Ovary (tissue), 9 donors: ENCODE results near the gene DOCK1. TPM values are rescaled to one million over a fixed set of nuclear protein-coding genes. Genes with fewer than 3 reads are reported as not detected.

Experiments used
- DNase-seq, 5 donors: peaks; one replicate each; pipeline ENCODE4 v3.0.0-alpha.2; 2019 to 2020
- H3K27ac ChIP-seq, 2 donors: fragments of 200-600 bp; one replicate each; pipeline versions ENCODE4 v1.5.1 to v1.8.0; 2019 to 2022
- H3K27me3 ChIP-seq: fragments of 200-600 bp; one replicate; pipeline ENCODE4 v1.8.0; 2022
- H3K36me3 ChIP-seq: fragments of 200-600 bp; sonication (generic); one replicate; pipeline ENCODE4 v1.5.1; 2019
- H3K4me1 ChIP-seq: one replicate; pipeline ENCODE4 v1.8.1; 2013; ENCODE audit warnings: mild to moderate bottlenecking, moderate library complexity; ENCODE audit not compliant: insufficient read depth
- H3K4me3 ChIP-seq: fragments of 200-600 bp; sonication (generic); one replicate; pipeline ENCODE4 v1.5.1; 2017
- H3K9me3 ChIP-seq, 2 donors: fragments of 200-600 bp in 1 of 2; sonication (generic) in 1 of 2; one replicate each; pipeline versions ENCODE4 v1.5.1 to v1.8.1; 2013 to 2019; ENCODE audit warnings: mild to moderate bottlenecking in 1 of 2, moderate library complexity in 1 of 2
- CTCF ChIP-seq, 3 donors: fragments of 450-650 bp in 2 of 3; fragments of 200-600 bp in 1 of 3; IDR thresholded peaks; one replicate each; pipeline versions ENCODE4 v1.5.1 to v1.8.0; 2016 to 2022; ENCODE audit warnings: antibody characterized with exemption in 3 of 3, mild to moderate bottlenecking in 1 of 3
- EP300 ChIP-seq: sonication (generic); formaldehyde crosslinking; IDR thresholded peaks from one replicate; pipeline ENCODE4 v1.6.1; 2017; ENCODE audit warnings: antibody characterized with exemption
- POLR2A ChIP-seq: fragments of 450-650 bp; IDR thresholded peaks from one replicate; pipeline ENCODE4 v1.6.1; 2017; ENCODE audit warnings: antibody characterized with exemption, mild to moderate bottlenecking, moderate library complexity
- WGBS, 3 donors: extraction: QIAGEN DNeasy Blood & Tissue Kit in 1 of 3; methylation state at CpG; one replicate each; pipeline versions ENCODE4 v1.1.5 to v1.1.7; 2013 to 2017; 5-methylcytosine and 5-hydroxymethylcytosine counted together
- intact Hi-C, 4 donors: fragments of 100-400 bp; cut with DNase I; formaldehyde crosslinking; loops; one replicate each; pipeline versions ENCODE4 v1.11.0 to v1.15.1; 2022 to 2023
- polyA plus RNA-seq, 2 donors: library from polyadenylated mRNA; stranded (reverse); fragments of 200-250 nt in 1 of 2; fragments of 350-450 nt in 1 of 2; fragmentation: Illumina TruSeq in 1 of 2; extraction: RNeasy Lipid Tissue Mini Kit (QIAGEN cat#74804) in 1 of 2; gene quantifications; one replicate each; pipeline ENCODE4 v1.2.3, GENCODE V29; 2013 to 2014
- total RNA-seq, 7 donors: library from RNA; depleted of rRNA in 2 of 7; stranded (reverse); fragments of >200 nt in 2 of 7; fragmentation: NEBNext Ultra II Directional in 3 of 7; extraction: Animal tissue kit (Norgen Biotek cat#: 25700) in 3 of 7; gene quantifications; one replicate each; pipeline versions ENCODE4 v1.1.0 to v1.2.4, GENCODE V29; 2016 to 2023
- donor health status: DM: no; HTN: no; CAD: no; lungs with moderate emphysema.
- donor health status: DM: no; HTN: no; CAD: no.
- donor health status: Bipolar disorder and iron deficiency.
- donor health status: DM: yes; HTN: yes; CAD: no.
- donor health status: DM: no; HTN: no; CAD: no.
- donor health status: DM: yes; HTN: yes; CAD: no.

Gene DOCK1
- total and polyA plus RNA-seq, 9 donors = 24.7 to 68.3 (median 51.1) TPM

- TF ChIP-seq EP300 (no peak), POLR2A (no peak), CTCF (IDR thresholded peaks at IDR 0.05) (no peak)
- no peaks in the 10 kb centered on the region for H3K36me3 ChIP-seq
- no peak overlapping the region for H3K4me3 ChIP-seq
- intact Hi-C loops = loop anchor here in 1 of 4 donors (5.0 kb wide), 1 partner anchor 1256 kb away; no protein-coding TSS in a partner anchor
- H3K4me1 ChIP-seq = peaks cover 8% of the 10 kb centered on the region
- H3K27ac ChIP-seq = no peak overlapping the region
- DNase-seq = no peak
- no peaks in the 10 kb centered on the region for H3K9me3 ChIP-seq
- H3K27me3 ChIP-seq = no peaks in the 10 kb centered on the region
- 72 to 82% (median 76%) methylated on average over 11 of the region's 11 CpGs for WGBS, 3 donors
Measured at GRCh38 chr10:127337801-127338200, 432.6 kb downstream of the DOCK1 start.

- no peaks in the 10 kb centered on the region for H3K36me3 ChIP-seq
- no peak overlapping the region for H3K4me3 ChIP-seq
- no peaks in the 10 kb centered on the region for H3K9me3 ChIP-seq
- TF ChIP-seq EP300 (no peak), POLR2A (no peak), CTCF (IDR thresholded peaks at IDR 0.05) (no peak)
- intact Hi-C loops = loop anchor here in 1 of 4 donors (5.0 kb wide), 1 partner anchor 1256 kb away; no protein-coding TSS in a partner anchor
- no peak overlapping the region for H3K27ac ChIP-seq
- peaks cover 8% of the 10 kb centered on the region for H3K4me1 ChIP-seq
- WGBS, 3 donors = 39 to 49% (median 48%) methylated on average over 10 of the region's 10 CpGs
- no peaks in the 10 kb centered on the region for H3K27me3 ChIP-seq
- no peak for DNase-seq
Measured at GRCh38 chr10:127338399-127339110, 433.3 kb downstream of the DOCK1 start.

DNA sequence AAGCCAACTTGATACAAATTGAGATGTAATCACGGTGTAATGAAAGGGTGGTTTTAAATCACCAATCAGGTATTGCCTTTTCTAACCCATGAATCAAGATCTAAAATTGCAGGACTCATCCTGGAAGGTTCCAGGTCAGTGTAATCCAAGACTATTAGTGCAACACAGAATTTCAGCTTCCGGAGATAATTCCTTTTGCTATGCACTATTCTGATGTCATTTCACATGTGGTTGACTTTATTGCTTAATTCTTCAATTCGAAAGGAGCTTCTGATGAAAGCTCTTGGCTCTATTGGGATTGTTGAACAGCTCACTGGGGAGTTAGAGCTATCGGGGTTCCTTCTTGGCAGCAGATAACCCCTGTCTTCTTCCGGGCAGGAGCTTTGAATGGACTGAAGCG lies 438.6 kb downstream of the DOCK1 start:
- Histone ChIP-seq H3K27me3 (no peaks in the 10 kb centered on the region), H3K36me3 (no peaks in the 10 kb centered on the region), H3K4me1 (peaks cover 5% of the 10 kb centered on the region), H3K4me3 (no peak overlapping the region), H3K9me3 (no peaks in the 10 kb centered on the region), H3K27ac (no peak overlapping the region)
- TF ChIP-seq EP300 (no peak), POLR2A (no peak), CTCF (IDR thresholded peaks at IDR 0.05) (no peak)
- 85 to 98% (median 91%) methylated on average over 6 of the region's 6 CpGs for WGBS, 3 donors
- intact Hi-C loops = no loop called here
- DNase-seq = no peak

DNA sequence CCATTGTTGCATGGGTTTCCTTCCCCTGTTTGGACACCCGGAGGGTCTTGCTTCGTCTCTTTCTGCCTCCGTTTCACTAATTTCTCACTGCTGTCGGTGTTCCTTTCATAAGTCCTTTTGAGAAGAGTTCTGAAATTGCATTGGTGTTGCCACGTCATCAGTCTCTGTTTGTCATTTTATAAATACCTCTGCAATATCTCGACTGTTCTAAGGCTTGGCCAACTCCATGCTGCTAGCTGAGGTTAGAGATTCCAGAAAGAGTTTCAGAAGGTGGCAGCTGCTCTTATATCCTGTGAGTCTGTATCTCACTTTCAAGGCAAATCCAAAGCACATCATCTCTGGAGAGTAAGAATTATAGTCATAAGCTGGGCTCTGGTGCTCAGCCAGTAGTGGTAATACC lies 439.1 kb downstream of the DOCK1 start:
- intact Hi-C loops = no loop called here
- 94 to 97% (median 95%) methylated on average over 6 of the region's 6 CpGs for WGBS, 3 donors

More for the DNA sequence above, 439.1 kb downstream of the DOCK1 start:
- DNase-seq = no peak
- peaks cover 5% of the 10 kb centered on the region for H3K4me1 ChIP-seq
- H3K4me3 ChIP-seq = no peak overlapping the region
- H3K36me3 ChIP-seq = no peaks in the 10 kb centered on the region
- no peak overlapping the region for H3K27ac ChIP-seq
- H3K27me3 ChIP-seq = no peaks in the 10 kb centered on the region
- no peaks in the 10 kb centered on the region for H3K9me3 ChIP-seq
- TF ChIP-seq EP300 (no peak), POLR2A (no peak), CTCF (IDR thresholded peaks at IDR 0.05) (no peak)
